GM12801 (cell line): Measurements from ENCODE around the gene AUTS2.

ENCODE experiments used
- CTCF ChIP-seq: IDR thresholded peaks from one replicate; pipeline ENCODE4 v1.5.1; 2011; ENCODE audit warnings: control low read depth; ENCODE audit not compliant: insufficient read length; ENCODE audit errors: extremely low read depth

Gene AUTS2

GRCh38 chr7:70389531-70390151 lies 791.4 kb downstream of the AUTS2 start:
- TF ChIP-seq CTCF, result no peak

- TF ChIP-seq CTCF, result no peak
Observed at GRCh38 chr7:70390251-70390650, 792.0 kb downstream of the AUTS2 start.

GRCh38 chr7:70392256-70392876 lies 794.1 kb downstream of the AUTS2 start:
- no peak for TF ChIP-seq CTCF

- no peak for TF ChIP-seq CTCF
Observed at GRCh38 chr7:70392877-70393435, 794.7 kb downstream of the AUTS2 start.

- no peak for TF ChIP-seq CTCF
Observed at GRCh38 chr7:70393956-70394355, 795.7 kb downstream of the AUTS2 start.

- TF ChIP-seq CTCF, result no peak
Observed at GRCh38 chr7:70400829-70401380, 802.6 kb downstream of the AUTS2 start.

GRCh38 chr7:70402069-70402468 lies 803.8 kb downstream of the AUTS2 start:
- TF ChIP-seq CTCF, result no peak
